ENCODE measurements around the gene ABLIM3. TPM values are rescaled to one million over a fixed set of nuclear protein-coding genes. Genes with fewer than 3 reads are reported as not detected.

ABLIM3 gene
- total and polyA plus RNA-seq, 2 of the 13 experiments (the other 11 are each of a cell fraction or from before 2014, with no cell fraction given), result 0.53 to 6.3 TPM

Other genes starting within 250 kb of the ABLIM3 start
- 0.71 and 0.94 TPM in 2 replicates for gene SH3TC2, start 78.4 kb upstream of the ABLIM3 start, total RNA-seq (2016; rRNA removed; fragmentation: Illumina TruSeq; extraction: Trizol)
- gene SH3TC2, start 78.4 kb upstream of the ABLIM3 start, polyA plus RNA-seq (2011; rRNA removed), result 0.27 and 0.34 TPM in 2 replicates
- 0.38 and 0.66 TPM in 2 replicates for gene AFAP1L1, start 130.4 kb downstream of the ABLIM3 start, total RNA-seq (2016; rRNA removed; fragmentation: Illumina TruSeq; extraction: Trizol)
- gene AFAP1L1, start 130.4 kb downstream of the ABLIM3 start, polyA plus RNA-seq (2011; rRNA removed), result 0.67 and 1.0 TPM in 2 replicates
- 16.6 and 28.4 TPM in 2 replicates for gene GRPEL2, start 204.0 kb downstream of the ABLIM3 start, total RNA-seq (2016; rRNA removed; fragmentation: Illumina TruSeq; extraction: Trizol)
- gene GRPEL2, start 204.0 kb downstream of the ABLIM3 start, polyA plus RNA-seq (2011; rRNA removed), result 9.3 and 13.1 TPM in 2 replicates
- gene PCYOX1L, start 216.6 kb downstream of the ABLIM3 start, total RNA-seq (2016; rRNA removed; fragmentation: Illumina TruSeq; extraction: Trizol), result 0.24 and 1.00 TPM in 2 replicates
- 3.7 and 5.6 TPM in 2 replicates for gene PCYOX1L, start 216.6 kb downstream of the ABLIM3 start, polyA plus RNA-seq (2011; rRNA removed)
- 0.29 and 0.32 TPM in 2 replicates for gene IL17B, start 237.8 kb downstream of the ABLIM3 start, total RNA-seq (2016; rRNA removed; fragmentation: Illumina TruSeq; extraction: Trizol)
- gene IL17B, start 237.8 kb downstream of the ABLIM3 start, polyA plus RNA-seq (2011; rRNA removed), result 2.6 and 5.0 TPM in 2 replicates